OCI-LY3 (cell line): ENCODE results near the gene RNASE12.

Source experiments
- CTCF ChIP-seq: fragments of 200-600, 300-600 bp; sonication (generic); IDR thresholded peaks from 2 replicates; pipeline ENCODE4 v1.5.1; 2014; ENCODE audit warnings: antibody characterized with exemption, low read length, low read depth
- EZH2phosphoT487 ChIP-seq: fragments of 200-600 bp; shearing (Covaris generic); IDR thresholded peaks from 2 replicates; pipeline ENCODE4 v1.6.1; 2018; ENCODE audit warnings: antibody characterized with exemption, mixed run types, low read depth

GRCh38 chr14:20622816-20623291 is 31.7 kb upstream of the RNASE12 start:
- TF ChIP-seq CTCF (no peak), EZH2phosphoT487 (no peak)
